Measurements from ENCODE around the gene MOSPD2.

DNA sequence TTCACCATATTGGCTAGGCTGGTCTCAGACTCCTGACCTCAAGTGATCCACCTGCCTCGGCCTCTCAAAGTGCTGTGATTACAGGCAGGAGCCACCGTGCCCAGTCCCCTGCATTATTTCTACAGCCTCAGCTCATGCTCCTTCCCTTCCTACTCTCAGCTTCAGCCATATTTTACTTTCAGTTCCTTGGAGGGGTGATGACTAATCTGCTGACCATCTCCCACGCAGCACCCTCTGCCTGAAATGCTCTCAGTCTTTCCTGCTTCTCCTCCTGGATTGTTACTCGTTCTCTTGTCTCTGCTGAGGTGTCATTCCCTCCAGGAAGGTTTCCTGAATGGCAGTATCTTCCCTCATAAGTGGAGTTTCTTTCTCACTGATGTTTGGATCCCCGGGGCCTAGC is 63.3 kb downstream of the MOSPD2 start:
- TF ChIP-seq ZFP3 (CRISPR knock-in tag; IDR thresholded peaks at IDR 0.05) (no peak), ZNF8 (CRISPR knock-in tag; IDR thresholded peaks at IDR 0.05) (no peak), GLIS3 (CRISPR knock-in tag; IDR thresholded peaks at IDR 0.05) (no peak), ZNF565 (CRISPR knock-in tag; conservative IDR thresholded peaks at IDR 0.05; ENCODE audit: low read depth) (no peak), PPARA (CRISPR knock-in tag; IDR thresholded peaks at IDR 0.05; ENCODE audit: borderline replicate concordance) (no peak), ISL1 (CRISPR knock-in tag; IDR thresholded peaks at IDR 0.05) (no peak), ARNTL (CRISPR knock-in tag; IDR thresholded peaks at IDR 0.05; ENCODE audit: borderline replicate concordance, low read depth) (no peak), OSR1 (CRISPR knock-in tag; IDR thresholded peaks at IDR 0.05) (no peak), ZFP30 (CRISPR knock-in tag; IDR thresholded peaks at IDR 0.05) (no peak), BACH2 (CRISPR knock-in tag; IDR thresholded peaks at IDR 0.05; ENCODE audit: borderline replicate concordance) (no peak), TSHZ2 (CRISPR knock-in tag; IDR thresholded peaks at IDR 0.05) (no peak), ZNF70 (CRISPR knock-in tag; IDR thresholded peaks at IDR 0.05) (no peak)
- TF ChIP-seq, protein P1, sequence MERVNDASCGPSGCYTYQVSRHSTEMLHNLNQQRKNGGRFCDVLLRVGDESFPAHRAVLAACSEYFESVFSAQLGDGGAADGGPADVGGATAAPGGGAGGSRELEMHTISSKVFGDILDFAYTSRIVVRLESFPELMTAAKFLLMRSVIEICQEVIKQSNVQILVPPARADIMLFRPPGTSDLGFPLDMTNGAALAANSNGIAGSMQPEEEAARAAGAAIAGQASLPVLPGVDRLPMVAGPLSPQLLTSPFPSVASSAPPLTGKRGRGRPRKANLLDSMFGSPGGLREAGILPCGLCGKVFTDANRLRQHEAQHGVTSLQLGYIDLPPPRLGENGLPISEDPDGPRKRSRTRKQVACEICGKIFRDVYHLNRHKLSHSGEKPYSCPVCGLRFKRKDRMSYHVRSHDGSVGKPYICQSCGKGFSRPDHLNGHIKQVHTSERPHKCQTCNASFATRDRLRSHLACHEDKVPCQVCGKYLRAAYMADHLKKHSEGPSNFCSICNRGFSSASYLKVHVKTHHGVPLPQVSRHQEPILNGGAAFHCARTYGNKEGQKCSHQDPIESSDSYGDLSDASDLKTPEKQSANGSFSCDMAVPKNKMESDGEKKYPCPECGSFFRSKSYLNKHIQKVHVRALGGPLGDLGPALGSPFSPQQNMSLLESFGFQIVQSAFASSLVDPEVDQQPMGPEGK (CRISPR knock-in tag; IDR thresholded peaks at IDR 0.05; ENCODE audit: borderline replicate concordance): no peak
- TF ChIP-seq, protein P2, sequence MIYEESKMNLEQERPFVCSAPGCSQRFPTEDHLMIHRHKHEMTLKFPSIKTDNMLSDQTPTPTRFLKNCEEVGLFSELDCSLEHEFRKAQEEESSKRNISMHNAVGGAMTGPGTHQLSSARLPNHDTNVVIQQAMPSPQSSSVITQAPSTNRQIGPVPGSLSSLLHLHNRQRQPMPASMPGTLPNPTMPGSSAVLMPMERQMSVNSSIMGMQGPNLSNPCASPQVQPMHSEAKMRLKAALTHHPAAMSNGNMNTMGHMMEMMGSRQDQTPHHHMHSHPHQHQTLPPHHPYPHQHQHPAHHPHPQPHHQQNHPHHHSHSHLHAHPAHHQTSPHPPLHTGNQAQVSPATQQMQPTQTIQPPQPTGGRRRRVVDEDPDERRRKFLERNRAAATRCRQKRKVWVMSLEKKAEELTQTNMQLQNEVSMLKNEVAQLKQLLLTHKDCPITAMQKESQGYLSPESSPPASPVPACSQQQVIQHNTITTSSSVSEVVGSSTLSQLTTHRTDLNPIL (CRISPR knock-in tag; IDR thresholded peaks at IDR 0.05; ENCODE audit: low read depth): no peak
